ENCODE results near the gene TMC3. TPM values are rescaled to one million over a fixed set of nuclear protein-coding genes. Genes with fewer than 3 reads are reported as not detected.

TMC3 gene
- total RNA-seq, 1 donor from 2014 or later = not detected

- TF ChIP-seq CTCF (IDR thresholded peaks at IDR 0.05) = no peak
- Mint-ChIP-seq H3K9me3 (ENCODE audit: low read depth) (no peaks in the 10 kb centered on the region), H3K36me3 (ENCODE audit: low read depth) (peaks cover 3% of the 10 kb centered on the region), H3K27ac (ENCODE audit: unreplicated experiment) (no peak overlapping the region), H3K4me1 (ENCODE audit: low read depth) (peaks cover 22% of the 10 kb centered on the region), H3K27me3 (ENCODE audit: low read depth) (peaks cover 9% of the 10 kb centered on the region), H3K4me3 (ENCODE audit: unreplicated experiment) (no peak overlapping the region)
- no peak for DNase-seq (ENCODE audit: low spot score)
Observed at GRCh38 chr15:81299630-81300273, 74.3 kb downstream of the TMC3 start.

- Mint-ChIP-seq H3K4me3 (ENCODE audit: unreplicated experiment) (no peak overlapping the region), H3K27me3 (ENCODE audit: low read depth) (peaks cover 10% of the 10 kb centered on the region), H3K27ac (ENCODE audit: unreplicated experiment) (no peak overlapping the region), H3K36me3 (ENCODE audit: low read depth) (peaks cover 4% of the 10 kb centered on the region), H3K9me3 (ENCODE audit: low read depth) (no peaks in the 10 kb centered on the region), H3K4me1 (ENCODE audit: low read depth) (peaks cover 18% of the 10 kb centered on the region)
- no peak for TF ChIP-seq CTCF (IDR thresholded peaks at IDR 0.05)
- DNase-seq (ENCODE audit: low spot score) = no peak
Observed at GRCh38 chr15:81299156-81299555, 74.9 kb downstream of the TMC3 start.

- Mint-ChIP-seq H3K4me3 (ENCODE audit: unreplicated experiment) (no peak overlapping the region), H3K36me3 (ENCODE audit: low read depth) (peaks cover 4% of the 10 kb centered on the region)
Observed at GRCh38 chr15:81298611-81299010, 75.4 kb downstream of the TMC3 start.

GRCh38 chr15:81297603-81298575 is 76.1 kb downstream of the TMC3 start:
- Mint-ChIP-seq H3K4me1 (ENCODE audit: low read depth) (peaks cover 13% of the 10 kb centered on the region), H3K4me3 (ENCODE audit: unreplicated experiment) (no peak overlapping the region), H3K9me3 (ENCODE audit: low read depth) (no peaks in the 10 kb centered on the region), H3K27me3 (ENCODE audit: low read depth) (peaks cover 12% of the 10 kb centered on the region), H3K36me3 (ENCODE audit: low read depth) (peaks cover 4% of the 10 kb centered on the region), H3K27ac (ENCODE audit: unreplicated experiment) (peak overlapping the region; percentile 34)
- no peak for DNase-seq (ENCODE audit: low spot score)
- no peak for TF ChIP-seq CTCF (IDR thresholded peaks at IDR 0.05)

More at GRCh38 chr15:81298611-81299010, 75.4 kb downstream of the TMC3 start:
- no peak for TF ChIP-seq CTCF (IDR thresholded peaks at IDR 0.05)
- Mint-ChIP-seq H3K4me1 (ENCODE audit: low read depth) (peaks cover 13% of the 10 kb centered on the region), H3K27me3 (ENCODE audit: low read depth) (peaks cover 12% of the 10 kb centered on the region), H3K27ac (ENCODE audit: unreplicated experiment) (no peak overlapping the region), H3K9me3 (ENCODE audit: low read depth) (no peaks in the 10 kb centered on the region)
- DNase-seq (ENCODE audit: low spot score) = no peak

GRCh38 chr15:81297147-81297572 is 76.9 kb downstream of the TMC3 start:
- no peak for TF ChIP-seq CTCF (IDR thresholded peaks at IDR 0.05)
- peaks cover 4% of the 10 kb centered on the region for H3K36me3 Mint-ChIP-seq (ENCODE audit: low read depth)
- H3K27ac Mint-ChIP-seq (ENCODE audit: unreplicated experiment) = no peak overlapping the region
- no peak for DNase-seq (ENCODE audit: low spot score)
- peaks cover 11% of the 10 kb centered on the region for H3K27me3 Mint-ChIP-seq (ENCODE audit: low read depth)
- H3K4me1 Mint-ChIP-seq (ENCODE audit: low read depth) = peaks cover 13% of the 10 kb centered on the region
- H3K9me3 Mint-ChIP-seq (ENCODE audit: low read depth) = no peaks in the 10 kb centered on the region
- no peak overlapping the region for H3K4me3 Mint-ChIP-seq (ENCODE audit: unreplicated experiment)
